H9 (cell line): Measurements from ENCODE around the gene COL11A1. TPM values are rescaled to one million over a fixed set of nuclear protein-coding genes. Genes with fewer than 3 reads are reported as not detected.

Experiments
- DNase-seq: peaks from one replicate; pipeline ENCODE4 v3.0.0-alpha.2; 2017
- H2AFZ ChIP-seq: one replicate; pipeline ENCODE4 v1.6.1; 2013; ENCODE audit warnings: mild to moderate bottlenecking, low read length, control low read depth, moderate library complexity
- H2AK5ac ChIP-seq: 2 replicates; pipeline ENCODE4 v1.6.1; 2013; ENCODE audit warnings: low read length, control low read depth, mixed read lengths; ENCODE audit not compliant: insufficient read length
- H2BK120ac ChIP-seq: one replicate; pipeline ENCODE4 v1.6.1; 2013; ENCODE audit warnings: low read depth, mild to moderate bottlenecking, low read length, control low read depth, inconsistent platforms; ENCODE audit not compliant: poor library complexity, severe bottlenecking
- H2BK12ac ChIP-seq: 2 replicates; pipeline ENCODE4 v1.6.1; 2013; ENCODE audit warnings: low read length, control low read depth, mixed read lengths, low read depth; ENCODE audit not compliant: insufficient read length
- H2BK15ac ChIP-seq: 2 replicates; pipeline ENCODE4 v1.6.1; 2013; ENCODE audit warnings: low read depth, low read length, control low read depth
- H2BK20ac ChIP-seq: one replicate; pipeline ENCODE4 v1.6.1; 2013; ENCODE audit warnings: low read depth, mild to moderate bottlenecking, low read length, control low read depth, inconsistent platforms; ENCODE audit not compliant: poor library complexity, severe bottlenecking
- H2BK5ac ChIP-seq: 2 replicates; pipeline ENCODE4 v1.6.1; 2013; ENCODE audit warnings: low read length, control low read depth, mixed read lengths; ENCODE audit not compliant: insufficient read length
- H3K14ac ChIP-seq: 2 replicates; pipeline ENCODE4 v1.6.1; 2013; ENCODE audit warnings: low read length, control low read depth; ENCODE audit not compliant: insufficient read depth
- H3K18ac ChIP-seq: 2 replicates; pipeline ENCODE4 v1.6.1; 2013; ENCODE audit warnings: low read depth, mild to moderate bottlenecking, mixed read lengths, low read length, control low read depth; ENCODE audit not compliant: insufficient read length
- H3K23ac ChIP-seq: 2 replicates; pipeline ENCODE4 v1.6.1; 2013; ENCODE audit warnings: low read length, control low read depth, mixed read lengths, low read depth; ENCODE audit not compliant: insufficient read length
- H3K23me2 ChIP-seq: 2 replicates; pipeline ENCODE4 v1.6.1; 2013; ENCODE audit warnings: low read depth, mild to moderate bottlenecking, mixed read lengths, low read length, control low read depth; ENCODE audit not compliant: insufficient read length, poor library complexity, severe bottlenecking
- H3K27ac ChIP-seq: 2 replicates; pipeline ENCODE4 v1.5.1; 2013; ENCODE audit warnings: low read length, control low read depth, mixed read lengths, low read depth; ENCODE audit not compliant: insufficient read length
- H3K27me3 ChIP-seq: 2 replicates; pipeline ENCODE4 v1.6.1; 2013; ENCODE audit warnings: low read length, control low read depth, inconsistent platforms; ENCODE audit not compliant: insufficient read depth
- H3K4ac ChIP-seq: 2 replicates; pipeline ENCODE4 v1.6.1; 2013; ENCODE audit warnings: low read depth, mild to moderate bottlenecking, control low read depth, inconsistent platforms, low read length, moderate library complexity
- H3K4me1 ChIP-seq: 2 replicates; pipeline ENCODE4 v1.6.1; 2013; ENCODE audit warnings: low read length, control low read depth, inconsistent platforms; ENCODE audit not compliant: insufficient read depth
- H3K4me2 ChIP-seq: 2 replicates; pipeline ENCODE4 v1.6.1; 2013; ENCODE audit warnings: low read length, control low read depth, mixed read lengths; ENCODE audit not compliant: insufficient read length, insufficient read depth
- H3K56ac ChIP-seq: 2 replicates; pipeline ENCODE4 v1.6.1; 2013; ENCODE audit warnings: low read depth, mild to moderate bottlenecking, mixed read lengths, low read length, control low read depth; ENCODE audit not compliant: insufficient read length
- H3K79me1 ChIP-seq: 2 replicates; pipeline ENCODE4 v1.6.1; 2013; ENCODE audit warnings: low read depth, mild to moderate bottlenecking, moderate library complexity, low read length, control low read depth, inconsistent platforms; ENCODE audit not compliant: insufficient read depth, poor library complexity, severe bottlenecking
- H3K79me2 ChIP-seq: 2 replicates; pipeline ENCODE4 v1.6.1; 2013; ENCODE audit warnings: low read length, control low read depth, inconsistent platforms; ENCODE audit not compliant: insufficient read depth
- H3K9ac ChIP-seq: 2 replicates; pipeline ENCODE4 v1.6.1; 2013; ENCODE audit warnings: low read length, control low read depth, mixed read lengths; ENCODE audit not compliant: insufficient read length; ENCODE audit errors: extremely low read depth
- H3K9me3 ChIP-seq: one replicate; pipeline ENCODE4 v1.6.1; 2013; ENCODE audit warnings: low read depth, low read length, inconsistent platforms; ENCODE audit not compliant: control insufficient read depth
- H3T11ph ChIP-seq: one replicate; pipeline ENCODE4 v1.6.1; 2013; ENCODE audit warnings: mild to moderate bottlenecking, low read length, control low read depth, inconsistent platforms
- H4K20me1 ChIP-seq: one replicate; pipeline ENCODE4 v1.6.1; 2013; ENCODE audit not compliant: control insufficient read depth, insufficient read length, insufficient read depth
- H4K5ac ChIP-seq: 2 replicates; pipeline ENCODE4 v1.6.1; 2013; ENCODE audit warnings: low read depth, mild to moderate bottlenecking, mixed read lengths, low read length, control low read depth; ENCODE audit not compliant: insufficient read length
- H4K8ac ChIP-seq: replicated peaks from 2 replicates; pipeline ENCODE4 v1.6.1; 2013; ENCODE audit warnings: low read length, control low read depth, mixed read lengths, low read depth; ENCODE audit not compliant: insufficient read length
- H4K91ac ChIP-seq: 2 replicates; pipeline ENCODE4 v1.6.1; 2013; ENCODE audit warnings: low read depth, mild to moderate bottlenecking, moderate library complexity, mixed read lengths, low read length, control low read depth; ENCODE audit not compliant: insufficient read length
- H3K27ac Mint-ChIP-seq, 3 experiments: 2 replicates in 2 of 3; 3 replicates in 1 of 3; pipeline ENCODE4 v1.8.0; 2020 to 2021; ENCODE audit warnings: mixed read lengths in 3 of 3, mild to moderate bottlenecking in 1 of 3, moderate library complexity in 1 of 3
- H3K27me3 Mint-ChIP-seq: 2 replicates; pipeline ENCODE4 v1.8.0; 2021; ENCODE audit warnings: low read depth, mild to moderate bottlenecking, moderate library complexity, mixed read lengths
- H3K36me3 Mint-ChIP-seq, 3 experiments: 2 replicates in 2 of 3; 3 replicates in 1 of 3; pipeline ENCODE4 v1.8.0; 2020 to 2021; ENCODE audit warnings: low read depth in 3 of 3, mixed read lengths in 3 of 3; ENCODE audit not compliant: insufficient read depth in 1 of 3
- H3K4me1 Mint-ChIP-seq, 2 experiments: 2 replicates each; pipeline ENCODE4 v1.8.0; 2020; ENCODE audit warnings: mixed read lengths in 2 of 2
- H3K4me3 Mint-ChIP-seq, 2 experiments: 2 replicates in 1 of 2; 3 replicates in 1 of 2; pipeline ENCODE4 v1.8.0; 2020 to 2021; ENCODE audit warnings: mild to moderate bottlenecking in 2 of 2, mixed read lengths in 2 of 2, moderate library complexity in 1 of 2
- H3K9me3 Mint-ChIP-seq, 2 experiments: 2 replicates in 1 of 2; 3 replicates in 1 of 2; pipeline ENCODE4 v1.8.0; 2020; ENCODE audit warnings: mild to moderate bottlenecking in 2 of 2, mixed read lengths in 2 of 2, moderate library complexity in 1 of 2
- CTCF ChIP-seq: fragments of 200-600 bp; sonication (generic); conservative IDR thresholded peaks from 3 replicates; pipeline ENCODE4 v1.8.0; 2021; ENCODE audit warnings: antibody characterized with exemption, mild to moderate bottlenecking
- WGBS: extraction: QIAGEN DNeasy Blood & Tissue Kit; methylation state at CpG from one replicate; pipeline ENCODE4 v1.1.7; 2013; ENCODE audit warnings: missing lambda C conversion rate, low lambda C conversion rate, mixed read lengths; ENCODE audit not compliant: insufficient read length; ENCODE audit errors: extremely low coverage; 5-methylcytosine and 5-hydroxymethylcytosine counted together
- total RNA-seq: library from RNA; stranded (reverse); gene quantifications from 2 replicates; pipeline ENCODE4 v1.2.1, GENCODE V29; 2021

Gene COL11A1
- total RNA-seq, 1 experiment from 2014 or later, result 7.5 TPM

GRCh38 chr1:102896286-102896685 lies 212.0 kb downstream of the COL11A1 start:
- WGBS, result no CpG with 5 or more reads among the region's 5 CpGs
- Mint-ChIP-seq H3K27ac (no peak overlapping the region), H3K27me3 (no peaks in the 10 kb centered on the region), H3K4me3 (no peak overlapping the region), H3K36me3 (no peaks in the 10 kb centered on the region), H3K9me3 (no peaks in the 10 kb centered on the region), H3K4me1 (no peaks in the 10 kb centered on the region)
- no peak overlapping the region for H2BK20ac ChIP-seq
- H4K5ac ChIP-seq, result no peak overlapping the region
- H3K14ac ChIP-seq, result no peak overlapping the region
- H3K27me3 ChIP-seq, result no peaks in the 10 kb centered on the region
- no peaks in the 10 kb centered on the region for H3K79me2 ChIP-seq
- H2AFZ ChIP-seq, result no peak overlapping the region
- H3K4me1 ChIP-seq, result no peaks in the 10 kb centered on the region
- H4K20me1 ChIP-seq, result no peaks in the 10 kb centered on the region
- H2BK15ac ChIP-seq, result no peak overlapping the region
- no peak overlapping the region for H3K4me2 ChIP-seq
- H3K23ac ChIP-seq, result no peak overlapping the region
- no peak for DNase-seq
- H3K23me2 ChIP-seq, result no peaks in the 10 kb centered on the region
- no peaks in the 10 kb centered on the region for H3K9me3 ChIP-seq
- H3K9ac ChIP-seq, result no peak overlapping the region
- no peak overlapping the region for H2AK5ac ChIP-seq
- no peaks in the 10 kb centered on the region for H3K79me1 ChIP-seq
- H3K56ac ChIP-seq, result no peak overlapping the region
- H4K8ac ChIP-seq, result no peak overlapping the region
- H3K4ac ChIP-seq, result no peak overlapping the region
- H2BK12ac ChIP-seq, result no peak overlapping the region
- H4K91ac ChIP-seq, result no peak overlapping the region
- H2BK5ac ChIP-seq, result no peak overlapping the region
- H3K27ac ChIP-seq, result no peak overlapping the region
- H3T11ph ChIP-seq, result no peak overlapping the region
- TF ChIP-seq CTCF, result no peak
- no peak overlapping the region for H3K18ac ChIP-seq
- no peak overlapping the region for H2BK120ac ChIP-seq
